Activated naive CD4-positive, alpha-beta T cell treated with anti-CD3 and anti-CD28 coated beads, Interleukin-2, amount 50 U/mL, for 24 hours (primary cell): Measurements from ENCODE around the gene NEDD4L.

ENCODE experiments used
- H3K27ac Mint-ChIP-seq: one replicate; pipeline ENCODE4 v1.8.0; 2021; ENCODE audit warnings: mild to moderate bottlenecking, mixed read lengths
- H3K27me3 Mint-ChIP-seq: one replicate; pipeline ENCODE4 v1.8.0; 2021; ENCODE audit warnings: mixed read lengths
- H3K36me3 Mint-ChIP-seq: one replicate; pipeline ENCODE4 v1.8.0; 2021; ENCODE audit warnings: mixed read lengths
- H3K4me1 Mint-ChIP-seq: one replicate; pipeline ENCODE4 v1.8.0; 2021; ENCODE audit warnings: mixed read lengths
- H3K4me3 Mint-ChIP-seq: one replicate; pipeline ENCODE4 v1.8.0; 2021; ENCODE audit warnings: mild to moderate bottlenecking, mixed read lengths
- H3K9me3 Mint-ChIP-seq: one replicate; pipeline ENCODE4 v1.8.0; 2021; ENCODE audit warnings: mixed read lengths

The NEDD4L gene

DNA sequence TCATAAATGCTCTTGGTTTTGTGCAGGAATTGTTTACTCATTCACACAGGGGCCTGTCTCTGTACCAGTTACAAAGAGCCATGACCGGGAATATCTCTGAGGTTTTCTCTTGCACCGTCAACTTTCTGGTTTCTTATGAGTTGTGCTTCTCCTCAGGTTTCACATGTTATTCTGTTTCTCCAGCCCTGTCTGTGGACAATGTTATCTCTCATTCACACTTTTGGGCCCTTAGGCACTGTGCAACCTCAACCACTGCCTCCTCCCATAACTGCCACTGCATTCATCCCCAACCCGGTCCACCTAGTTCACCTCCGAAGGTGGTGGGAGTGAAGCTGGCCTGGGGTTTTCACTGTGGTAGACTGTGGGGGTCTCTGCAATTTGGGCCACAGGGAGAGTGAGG, 22.5 kb upstream of the NEDD4L start:
- Mint-ChIP-seq H3K4me1 (no peaks in the 10 kb centered on the region), H3K27me3 (no peaks in the 10 kb centered on the region), H3K27ac (no peak overlapping the region), H3K9me3 (no peaks in the 10 kb centered on the region), H3K4me3 (no peak overlapping the region), H3K36me3 (no peaks in the 10 kb centered on the region)

DNA sequence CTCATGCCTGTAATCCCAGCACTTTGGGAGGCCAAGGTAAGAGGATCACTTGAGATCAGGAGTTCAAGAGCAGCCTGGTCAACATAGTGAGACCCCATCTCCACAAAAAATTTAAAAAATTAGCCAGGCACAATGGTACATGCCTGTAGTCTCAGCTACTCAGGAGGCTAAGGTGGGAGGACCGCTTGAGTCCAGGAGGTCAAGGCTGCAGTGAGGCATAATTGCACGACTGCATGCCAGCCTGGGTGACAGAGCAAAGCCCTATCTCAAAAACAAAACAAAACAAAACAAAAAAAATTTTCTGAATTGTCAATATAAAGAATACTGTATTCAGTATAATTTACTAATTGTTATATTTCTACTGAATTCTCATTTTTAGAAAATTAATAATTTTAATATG, 20.9 kb upstream of the NEDD4L start:
- no peaks in the 10 kb centered on the region for H3K27me3 Mint-ChIP-seq
- no peaks in the 10 kb centered on the region for H3K9me3 Mint-ChIP-seq
- no peaks in the 10 kb centered on the region for H3K4me1 Mint-ChIP-seq
- no peak overlapping the region for H3K27ac Mint-ChIP-seq
- H3K4me3 Mint-ChIP-seq, result no peak overlapping the region
- H3K36me3 Mint-ChIP-seq, result no peaks in the 10 kb centered on the region

DNA sequence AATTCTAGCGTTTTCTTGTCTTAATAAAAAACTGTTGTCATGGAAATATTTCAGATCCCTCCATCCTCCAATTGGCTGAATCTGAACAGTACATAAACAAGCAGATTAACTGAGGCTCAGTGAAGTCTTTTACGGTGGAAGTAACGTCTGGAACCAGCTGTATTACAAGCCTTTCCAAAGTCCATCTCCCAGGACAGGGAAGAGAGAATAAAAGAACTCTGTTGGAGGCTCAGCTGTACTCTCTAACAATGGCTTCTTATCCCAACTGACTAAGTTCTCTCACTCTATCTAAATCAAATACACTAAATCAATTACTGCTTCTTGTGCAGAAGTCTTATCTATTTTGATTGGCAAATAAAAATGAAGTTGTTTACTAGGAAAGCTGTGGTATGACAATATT, 19.9 kb upstream of the NEDD4L start:
- Mint-ChIP-seq H3K9me3 (no peaks in the 10 kb centered on the region), H3K27me3 (no peaks in the 10 kb centered on the region), H3K4me3 (no peak overlapping the region), H3K27ac (no peak overlapping the region), H3K36me3 (no peaks in the 10 kb centered on the region), H3K4me1 (no peaks in the 10 kb centered on the region)

DNA sequence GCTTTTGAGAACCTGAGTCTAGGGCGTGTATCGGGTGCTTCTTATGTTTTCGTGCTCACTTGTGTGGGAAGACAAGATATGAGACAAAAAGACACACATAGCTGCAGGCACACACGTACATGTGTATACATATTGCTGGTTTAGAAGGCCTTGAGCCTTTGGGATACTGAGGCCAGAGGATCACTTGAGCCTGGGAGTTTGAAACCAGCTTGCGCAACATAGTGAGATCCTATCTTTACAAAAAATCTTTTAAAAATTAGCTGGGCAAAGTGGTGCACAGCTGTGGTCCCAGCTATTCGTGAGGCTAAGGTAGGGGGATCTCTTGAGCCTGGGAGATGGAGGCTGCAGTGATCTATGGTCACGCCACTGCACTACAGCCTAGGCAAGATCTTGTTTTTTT, 18.8 kb upstream of the NEDD4L start:
- Mint-ChIP-seq H3K4me3 (no peak overlapping the region), H3K27ac (no peak overlapping the region), H3K4me1 (no peaks in the 10 kb centered on the region), H3K9me3 (no peaks in the 10 kb centered on the region), H3K27me3 (no peaks in the 10 kb centered on the region), H3K36me3 (no peaks in the 10 kb centered on the region)

DNA sequence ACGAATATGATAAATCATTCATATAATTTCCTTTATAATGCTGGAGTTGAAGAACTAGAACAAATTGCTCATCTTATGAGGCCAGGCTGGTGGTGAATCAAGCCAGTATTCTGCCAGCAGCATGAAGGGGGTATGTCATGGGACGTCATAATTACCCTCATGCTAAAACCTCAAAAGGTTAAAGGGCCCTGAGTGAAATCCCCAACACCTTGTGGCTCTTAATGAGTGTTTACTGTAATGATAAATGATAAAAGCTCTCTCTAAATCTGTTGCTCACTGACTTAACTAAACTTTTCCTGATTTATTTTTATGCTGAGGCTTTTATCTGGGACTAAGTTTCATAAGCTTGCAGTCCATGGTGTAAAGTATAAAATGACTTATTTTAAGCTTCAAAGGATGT, 18.3 kb upstream of the NEDD4L start:
- no peaks in the 10 kb centered on the region for H3K4me1 Mint-ChIP-seq
- H3K36me3 Mint-ChIP-seq, result no peaks in the 10 kb centered on the region
- no peaks in the 10 kb centered on the region for H3K9me3 Mint-ChIP-seq
- no peak overlapping the region for H3K27ac Mint-ChIP-seq
- H3K4me3 Mint-ChIP-seq, result no peak overlapping the region
- no peaks in the 10 kb centered on the region for H3K27me3 Mint-ChIP-seq

DNA sequence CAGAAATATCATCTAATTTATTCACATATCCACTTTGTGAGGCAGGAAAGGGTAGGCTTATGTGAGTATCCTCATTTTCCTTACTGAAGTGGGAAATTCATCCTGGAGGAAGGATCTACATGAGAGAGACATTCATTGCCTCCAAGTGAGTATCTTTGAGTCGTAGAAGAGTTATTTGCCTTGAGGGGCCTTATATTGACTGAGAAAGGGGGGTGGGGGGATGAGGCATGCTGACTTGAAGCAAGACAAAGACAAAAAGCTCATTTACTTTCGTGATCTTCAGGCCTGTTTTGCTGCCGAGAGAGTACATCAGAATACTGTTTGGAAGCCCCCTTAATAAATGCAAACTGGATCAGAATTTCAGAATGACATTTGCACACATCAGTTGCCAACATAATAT, 17.6 kb upstream of the NEDD4L start:
- no peaks in the 10 kb centered on the region for H3K27me3 Mint-ChIP-seq
- H3K36me3 Mint-ChIP-seq, result no peaks in the 10 kb centered on the region
- no peaks in the 10 kb centered on the region for H3K4me1 Mint-ChIP-seq
- H3K9me3 Mint-ChIP-seq, result no peaks in the 10 kb centered on the region
- no peak overlapping the region for H3K4me3 Mint-ChIP-seq
- H3K27ac Mint-ChIP-seq, result no peak overlapping the region

DNA sequence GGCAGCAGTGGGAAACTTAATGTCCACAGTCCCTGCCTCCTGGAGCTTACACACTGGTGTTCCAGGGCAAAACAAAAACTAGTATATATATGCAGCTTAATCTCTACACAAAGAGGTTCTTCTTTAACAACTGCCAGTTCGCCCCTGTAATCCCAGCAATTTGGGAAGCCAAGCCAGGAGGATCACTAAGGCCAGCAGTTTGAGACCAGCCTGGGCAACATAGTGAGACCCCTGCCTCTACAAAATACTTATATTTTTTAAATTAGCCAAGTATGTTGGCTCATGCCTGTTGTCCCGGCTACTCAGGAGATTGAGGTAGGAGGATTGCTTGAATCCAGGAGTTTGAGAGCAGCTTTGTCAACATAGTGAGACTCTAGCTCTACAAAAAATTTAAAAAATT, 17.2 kb upstream of the NEDD4L start:
- Mint-ChIP-seq H3K27me3 (no peaks in the 10 kb centered on the region), H3K4me3 (no peak overlapping the region), H3K36me3 (no peaks in the 10 kb centered on the region), H3K27ac (no peak overlapping the region), H3K4me1 (no peaks in the 10 kb centered on the region), H3K9me3 (no peaks in the 10 kb centered on the region)

DNA sequence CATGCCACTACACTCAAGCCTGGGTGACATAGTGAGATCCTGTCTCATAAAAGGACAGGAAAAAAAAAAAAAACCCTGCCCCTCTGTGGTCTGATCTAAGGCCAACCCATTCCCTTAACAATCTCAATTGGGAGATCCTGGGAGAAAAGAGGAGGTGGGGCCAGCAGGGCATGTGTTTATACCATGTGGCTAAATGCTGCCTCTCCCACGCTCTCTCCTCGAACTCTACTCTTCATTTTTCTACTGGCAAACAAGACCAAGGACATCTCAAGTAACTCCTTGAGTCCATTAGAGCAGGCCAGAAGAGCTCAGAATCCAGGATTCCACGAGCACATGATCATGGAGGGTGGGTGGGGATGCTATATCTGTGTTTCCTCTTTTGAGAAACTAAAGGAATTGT, 16.7 kb upstream of the NEDD4L start:
- no peaks in the 10 kb centered on the region for H3K36me3 Mint-ChIP-seq
- no peaks in the 10 kb centered on the region for H3K4me1 Mint-ChIP-seq
- no peaks in the 10 kb centered on the region for H3K27me3 Mint-ChIP-seq
- H3K9me3 Mint-ChIP-seq, result no peaks in the 10 kb centered on the region
- H3K4me3 Mint-ChIP-seq, result no peak overlapping the region
- no peak overlapping the region for H3K27ac Mint-ChIP-seq

DNA sequence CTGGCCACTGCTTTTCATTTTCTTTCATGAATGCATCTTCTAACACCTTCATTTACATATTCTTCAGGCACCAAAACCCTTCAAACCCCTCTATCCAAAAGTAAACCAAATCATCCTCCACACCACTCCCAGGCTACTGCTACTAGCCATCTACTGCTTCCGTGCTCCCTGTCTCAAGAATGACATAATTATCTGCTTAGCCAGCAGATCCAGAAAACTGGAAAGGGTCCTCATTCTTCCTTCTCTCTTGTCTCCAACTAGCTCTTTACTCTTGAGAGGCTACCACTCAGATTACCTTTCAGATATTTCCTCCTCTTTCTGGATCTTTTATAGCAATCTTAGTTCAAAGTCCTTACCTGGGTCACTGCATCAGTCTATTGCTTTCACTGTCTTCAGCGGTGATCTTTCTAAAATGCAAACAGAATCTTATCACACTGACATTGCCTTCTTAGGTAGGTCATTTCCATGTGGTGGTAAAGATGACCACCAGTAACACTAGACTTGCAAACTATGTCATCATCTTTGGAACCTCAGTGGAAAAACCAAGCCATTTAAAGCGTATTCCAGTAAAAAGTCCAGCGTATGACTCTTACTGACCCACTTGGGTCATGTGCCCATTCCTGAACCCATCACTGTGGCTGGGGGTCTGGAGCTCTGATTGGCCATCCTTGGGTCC, 15.8 kb upstream of the NEDD4L start:
- H3K4me1 Mint-ChIP-seq, result no peaks in the 10 kb centered on the region
- H3K4me3 Mint-ChIP-seq, result no peak overlapping the region
- no peaks in the 10 kb centered on the region for H3K27me3 Mint-ChIP-seq
- H3K27ac Mint-ChIP-seq, result no peak overlapping the region
- H3K9me3 Mint-ChIP-seq, result no peaks in the 10 kb centered on the region
- no peaks in the 10 kb centered on the region for H3K36me3 Mint-ChIP-seq

DNA sequence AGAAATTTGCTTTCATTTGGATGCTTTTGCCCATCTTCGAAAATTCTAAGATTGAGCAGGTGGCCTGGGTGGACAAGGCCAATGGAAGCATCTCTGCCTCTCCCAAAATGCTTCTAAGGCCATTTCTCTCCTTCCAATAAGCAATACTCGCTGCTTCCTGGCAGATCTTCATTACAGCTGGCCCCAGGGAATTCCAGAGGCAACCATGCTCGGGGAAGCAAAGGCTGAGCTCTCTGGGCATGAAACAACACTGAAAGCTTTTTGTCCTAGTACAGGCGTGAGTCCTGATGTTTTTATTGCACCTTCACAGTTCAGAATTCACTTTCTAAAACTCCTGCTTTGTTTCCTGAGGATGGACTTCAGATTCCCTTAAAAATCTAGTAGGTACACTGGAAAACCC, 11.8 kb upstream of the NEDD4L start:
- Mint-ChIP-seq H3K27me3 (peaks cover 5% of the 10 kb centered on the region), H3K9me3 (no peaks in the 10 kb centered on the region), H3K4me1 (no peaks in the 10 kb centered on the region), H3K4me3 (no peak overlapping the region), H3K36me3 (no peaks in the 10 kb centered on the region), H3K27ac (no peak overlapping the region)

DNA sequence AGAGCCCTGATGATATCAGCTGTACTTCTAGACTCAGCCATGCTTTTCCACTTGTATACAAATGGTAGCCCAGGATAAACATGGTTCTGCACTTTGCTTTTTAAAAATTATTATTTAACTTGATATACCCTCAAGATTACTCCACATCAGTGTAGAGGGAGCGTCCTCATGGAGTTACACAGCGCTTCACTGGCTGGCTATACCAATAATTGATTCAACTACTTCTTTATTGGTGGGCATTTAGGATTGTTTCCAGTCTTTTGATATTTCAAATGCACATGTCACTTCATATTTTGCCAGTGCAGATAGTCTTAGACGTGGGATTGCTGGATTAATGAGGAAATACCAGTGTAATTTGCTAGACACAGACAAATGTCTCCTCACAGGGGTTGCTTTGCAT, 10.8 kb upstream of the NEDD4L start:
- no peaks in the 10 kb centered on the region for H3K36me3 Mint-ChIP-seq
- H3K9me3 Mint-ChIP-seq, result no peaks in the 10 kb centered on the region
- H3K4me1 Mint-ChIP-seq, result no peaks in the 10 kb centered on the region
- H3K27me3 Mint-ChIP-seq, result peaks cover 5% of the 10 kb centered on the region
- H3K27ac Mint-ChIP-seq, result no peak overlapping the region
- H3K4me3 Mint-ChIP-seq, result no peak overlapping the region

DNA sequence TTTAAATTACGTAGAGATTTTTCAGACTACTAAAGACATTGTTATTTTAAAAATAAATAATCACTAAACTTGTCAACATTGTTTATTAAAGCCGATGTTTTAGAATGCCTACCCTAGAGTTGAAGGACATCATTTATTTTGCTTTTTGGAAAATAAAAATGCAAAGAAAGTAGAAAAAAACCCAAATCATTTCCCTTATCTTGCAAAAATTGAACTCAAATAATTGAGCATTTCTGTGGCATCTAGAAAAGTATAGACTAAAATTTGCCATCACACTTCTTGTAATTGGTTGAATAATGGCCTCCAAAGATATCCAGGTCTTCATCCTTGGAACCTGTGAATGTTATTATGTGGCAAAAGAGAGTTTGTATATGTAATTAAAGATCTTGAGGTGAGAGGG, 9.7 kb upstream of the NEDD4L start:
- no peaks in the 10 kb centered on the region for H3K36me3 Mint-ChIP-seq
- no peaks in the 10 kb centered on the region for H3K4me1 Mint-ChIP-seq
- peaks cover 5% of the 10 kb centered on the region for H3K27me3 Mint-ChIP-seq
- no peaks in the 10 kb centered on the region for H3K9me3 Mint-ChIP-seq
- H3K4me3 Mint-ChIP-seq, result no peak overlapping the region
- no peak overlapping the region for H3K27ac Mint-ChIP-seq

DNA sequence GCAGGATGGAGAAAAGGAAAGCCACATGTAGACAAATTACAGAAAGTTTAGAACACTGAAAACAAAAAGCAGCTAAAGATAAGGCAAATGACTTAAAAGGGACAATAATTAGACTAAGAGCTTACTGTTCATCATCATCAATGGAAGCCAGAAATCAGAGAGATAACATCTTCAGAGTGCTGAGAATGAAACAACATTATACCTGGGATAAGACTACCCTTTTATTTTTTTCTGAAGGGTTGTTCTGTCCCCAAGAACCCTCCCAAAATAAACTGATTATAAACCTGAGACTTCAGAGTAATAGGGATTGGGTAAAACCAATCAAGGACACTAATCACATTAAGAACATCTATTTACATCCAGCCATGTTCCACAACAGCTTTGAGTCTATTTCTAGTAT, 6.9 kb upstream of the NEDD4L start:
- H3K27me3 Mint-ChIP-seq, result peaks cover 7% of the 10 kb centered on the region
- no peaks in the 10 kb centered on the region for H3K36me3 Mint-ChIP-seq
- H3K9me3 Mint-ChIP-seq, result no peaks in the 10 kb centered on the region
- no peak overlapping the region for H3K27ac Mint-ChIP-seq
- H3K4me3 Mint-ChIP-seq, result no peak overlapping the region
- peaks cover 4% of the 10 kb centered on the region for H3K4me1 Mint-ChIP-seq

DNA sequence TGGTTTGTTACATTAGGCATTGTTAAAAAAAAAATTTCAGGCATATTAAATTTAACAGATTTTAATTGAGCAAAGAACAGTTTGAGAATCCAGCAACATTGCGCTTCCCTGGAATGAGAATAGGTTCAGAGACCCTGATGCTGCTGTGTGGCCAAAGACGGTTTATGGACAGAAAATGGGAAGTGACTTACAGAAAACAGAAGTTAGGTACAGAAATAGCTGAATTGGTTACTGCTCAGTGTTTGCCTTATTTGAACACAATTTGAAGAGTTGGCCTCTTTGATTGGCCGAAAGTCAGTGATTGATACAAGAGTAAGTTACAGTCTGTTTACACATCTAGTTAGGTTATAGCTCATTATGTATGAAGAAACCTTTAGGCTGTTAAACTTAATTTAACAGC, 6.0 kb upstream of the NEDD4L start:
- H3K4me3 Mint-ChIP-seq, result no peak overlapping the region
- no peak overlapping the region for H3K27ac Mint-ChIP-seq
- H3K36me3 Mint-ChIP-seq, result no peaks in the 10 kb centered on the region
- peaks cover 9% of the 10 kb centered on the region for H3K4me1 Mint-ChIP-seq
- H3K27me3 Mint-ChIP-seq, result peaks cover 7% of the 10 kb centered on the region
- no peaks in the 10 kb centered on the region for H3K9me3 Mint-ChIP-seq

DNA sequence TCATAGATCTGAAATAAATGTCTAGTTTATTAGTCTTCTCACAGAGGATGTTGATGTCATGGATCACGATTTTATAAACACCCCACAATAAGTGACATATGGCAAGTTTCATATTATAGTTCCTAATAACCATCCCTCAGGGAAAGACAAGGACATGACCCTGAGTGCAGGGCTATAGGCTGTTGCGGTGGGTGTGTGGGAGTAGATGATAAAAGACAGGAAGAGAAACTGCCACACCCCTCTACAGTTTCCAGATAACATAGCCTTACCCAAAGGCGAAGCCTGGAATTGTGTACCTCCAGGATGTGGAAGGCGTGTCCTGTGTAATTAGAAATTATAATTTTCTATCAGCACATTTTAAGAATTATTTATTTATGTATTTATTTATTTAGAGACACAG, 2.4 kb upstream of the NEDD4L start:
- Mint-ChIP-seq H3K4me1 (peaks cover 25% of the 10 kb centered on the region), H3K4me3 (peak overlapping the region; percentile 20), H3K9me3 (no peaks in the 10 kb centered on the region), H3K27me3 (peaks cover 2% of the 10 kb centered on the region), H3K36me3 (no peaks in the 10 kb centered on the region), H3K27ac (no peak overlapping the region)

DNA sequence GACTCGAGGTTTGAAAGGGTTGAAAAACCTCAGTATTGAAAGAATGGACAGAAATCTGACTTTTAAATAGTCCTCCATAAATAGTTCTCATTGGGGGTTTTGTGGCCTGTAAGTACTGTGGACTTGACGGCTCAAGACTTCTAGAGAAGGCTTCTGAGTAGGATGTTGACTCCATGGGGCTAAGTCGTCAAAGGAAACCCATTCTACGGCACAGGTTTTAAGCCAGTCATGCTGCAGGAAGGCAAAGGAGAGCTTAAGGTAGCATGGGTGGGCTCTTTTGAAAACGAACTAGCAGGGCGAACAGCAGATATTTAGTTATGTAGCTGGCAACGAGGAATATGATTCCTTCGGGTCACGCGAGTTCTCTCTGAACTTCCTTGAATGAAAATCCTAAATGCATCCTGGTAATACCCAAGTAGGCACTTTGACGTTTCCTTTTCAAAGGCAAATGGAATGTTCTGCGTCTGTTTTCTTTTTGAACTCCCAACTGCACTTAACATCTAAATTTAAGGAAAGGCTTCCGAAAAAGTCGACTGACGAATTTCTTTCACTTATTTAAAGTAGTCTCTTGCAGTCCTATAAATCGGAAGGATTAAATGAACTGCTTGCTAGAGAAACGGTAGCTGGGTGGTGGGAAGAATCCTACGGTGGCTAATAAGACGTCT, 1.1 kb upstream of the NEDD4L start:
- peaks cover 2% of the 10 kb centered on the region for H3K27me3 Mint-ChIP-seq

More for the DNA sequence above, 1.1 kb upstream of the NEDD4L start:
- peak overlapping the region; percentile 85 for H3K4me3 Mint-ChIP-seq
- H3K9me3 Mint-ChIP-seq, result no peaks in the 10 kb centered on the region
- no peak overlapping the region for H3K27ac Mint-ChIP-seq
- no peaks in the 10 kb centered on the region for H3K36me3 Mint-ChIP-seq
- peaks cover 25% of the 10 kb centered on the region for H3K4me1 Mint-ChIP-seq
